GM18505 (cell line): ENCODE data around the gene ZNF583.

Experiments used
- ATAC-seq: cut with Tn5 transposase; IDR thresholded peaks from one replicate; pipeline ENCODE4 v1.9.1; 2021; ENCODE audit not compliant: unreplicated experiment
- POLR2A ChIP-seq: IDR thresholded peaks from 4 replicates; pipeline ENCODE4 v1.6.1; 2011; ENCODE audit warnings: borderline replicate concordance; ENCODE audit not compliant: insufficient read depth, insufficient read length; ENCODE audit errors: extremely low read depth

ZNF583 gene

DNA sequence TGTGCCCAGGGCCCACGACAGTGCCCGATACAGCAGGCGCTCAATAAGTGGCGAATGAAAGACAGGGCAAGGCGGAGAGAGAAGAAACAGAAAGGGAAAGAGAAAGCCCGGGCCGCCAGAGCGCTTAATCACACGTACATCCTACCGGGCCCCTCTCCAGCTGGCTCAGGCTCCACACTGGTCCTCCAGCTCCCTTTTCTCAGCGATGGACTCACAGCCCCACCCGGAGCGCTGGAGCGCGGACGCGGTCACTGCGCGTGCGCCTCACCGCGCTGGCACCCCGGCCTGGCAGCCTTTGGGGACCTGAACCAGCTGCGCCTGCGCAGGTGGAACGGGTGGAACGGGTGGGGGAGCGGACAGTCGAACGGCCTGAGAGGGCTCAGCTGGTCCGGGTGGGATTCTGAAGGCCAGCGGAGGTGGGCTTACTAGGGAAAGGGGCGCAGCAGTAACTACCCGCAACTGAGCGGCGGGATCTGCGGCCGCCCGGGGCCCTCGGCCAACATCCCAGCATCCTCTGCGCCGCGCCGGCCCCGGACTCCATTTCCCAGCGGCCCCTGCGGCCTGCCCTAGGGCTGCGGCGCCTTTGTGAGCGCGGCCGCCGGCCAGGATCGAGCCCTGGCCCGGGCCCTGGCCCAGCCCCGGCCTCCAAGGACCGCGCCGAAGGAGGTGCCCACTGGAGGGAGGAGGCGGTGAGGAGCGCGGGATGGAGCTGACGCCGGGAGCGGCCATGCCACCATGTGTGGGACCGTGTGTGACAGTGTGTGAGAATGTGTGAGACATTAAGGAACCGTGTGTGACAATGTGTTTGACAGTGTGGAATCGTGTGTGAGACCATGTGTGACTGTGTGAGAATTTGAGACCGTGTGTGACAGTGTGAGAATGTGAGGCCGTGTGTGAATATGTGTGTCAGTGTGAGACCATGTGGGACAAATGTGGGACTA is at the start of gene ZNF583:
Gene ZNF583 (plus strand): TSS at position 569 of the 941 bp plus-strand sequence. CDS start 2,783 bp downstream, outside the sequence.
- peak; percentile 53 for TF ChIP-seq POLR2A
- peak; percentile 75 for ATAC-seq

DNA sequence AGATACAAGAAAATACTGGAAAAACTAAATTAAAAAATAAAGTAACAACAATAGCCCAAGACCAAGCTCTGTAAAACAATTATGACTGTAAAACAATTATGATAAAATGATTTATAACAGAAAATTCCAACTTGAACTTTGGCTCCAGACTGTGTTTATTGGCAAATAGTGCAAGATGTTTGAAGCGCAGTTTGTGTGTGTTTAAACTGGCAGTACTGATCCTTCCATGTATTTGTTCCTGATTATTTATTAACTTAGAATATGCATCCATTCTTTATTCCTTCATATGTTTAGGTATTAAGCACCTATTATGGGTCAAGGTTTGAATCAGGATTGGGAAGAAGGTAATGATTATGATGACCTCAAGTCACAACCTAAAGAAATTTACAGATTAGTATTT is 48.6 kb upstream of the ZNF583 start:
- no peak for ATAC-seq
- no peak for TF ChIP-seq POLR2A

DNA sequence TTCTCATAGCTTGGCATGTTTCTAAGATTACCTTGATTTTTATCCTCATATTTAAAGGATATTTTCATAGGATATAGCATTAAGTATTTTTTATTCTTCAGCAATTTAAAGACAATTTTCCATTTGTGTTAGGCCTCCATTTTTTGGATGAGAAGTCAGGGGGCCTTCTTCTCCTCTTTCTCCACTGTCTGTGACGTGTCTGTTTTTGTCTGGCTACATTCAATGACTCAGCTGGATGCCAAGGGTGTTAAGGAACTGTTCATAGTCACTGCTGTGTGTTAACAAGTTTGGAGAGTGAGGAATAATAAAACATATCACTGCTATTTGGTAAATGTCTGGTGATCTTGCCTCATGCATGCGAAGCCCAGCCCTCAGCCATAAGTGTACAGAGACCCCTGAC is 47.2 kb upstream of the ZNF583 start:
- TF ChIP-seq POLR2A = no peak

GRCh38 chr19:56360841-56361240 is 43.3 kb upstream of the ZNF583 start:
- no peak for TF ChIP-seq POLR2A
- no peak for ATAC-seq

More for the DNA sequence above, 47.2 kb upstream of the ZNF583 start:
- no peak for ATAC-seq

- peak; percentile 45 for TF ChIP-seq POLR2A
- peak; percentile 77 for ATAC-seq
Measured at GRCh38 chr19:56367829-56368711, 36.1 kb upstream of the ZNF583 start.

- ATAC-seq = no peak
- TF ChIP-seq POLR2A = no peak
Measured at GRCh38 chr19:56369886-56370676, 34.1 kb upstream of the ZNF583 start.

GRCh38 chr19:56372281-56372680 is 31.9 kb upstream of the ZNF583 start:
- no peak for ATAC-seq
- no peak for TF ChIP-seq POLR2A

- no peak for ATAC-seq
- no peak for TF ChIP-seq POLR2A
Measured at GRCh38 chr19:56377105-56377924, 26.8 kb upstream of the ZNF583 start.

- ATAC-seq = no peak
- no peak for TF ChIP-seq POLR2A
Measured at GRCh38 chr19:56383826-56384605, 20.1 kb upstream of the ZNF583 start.

DNA sequence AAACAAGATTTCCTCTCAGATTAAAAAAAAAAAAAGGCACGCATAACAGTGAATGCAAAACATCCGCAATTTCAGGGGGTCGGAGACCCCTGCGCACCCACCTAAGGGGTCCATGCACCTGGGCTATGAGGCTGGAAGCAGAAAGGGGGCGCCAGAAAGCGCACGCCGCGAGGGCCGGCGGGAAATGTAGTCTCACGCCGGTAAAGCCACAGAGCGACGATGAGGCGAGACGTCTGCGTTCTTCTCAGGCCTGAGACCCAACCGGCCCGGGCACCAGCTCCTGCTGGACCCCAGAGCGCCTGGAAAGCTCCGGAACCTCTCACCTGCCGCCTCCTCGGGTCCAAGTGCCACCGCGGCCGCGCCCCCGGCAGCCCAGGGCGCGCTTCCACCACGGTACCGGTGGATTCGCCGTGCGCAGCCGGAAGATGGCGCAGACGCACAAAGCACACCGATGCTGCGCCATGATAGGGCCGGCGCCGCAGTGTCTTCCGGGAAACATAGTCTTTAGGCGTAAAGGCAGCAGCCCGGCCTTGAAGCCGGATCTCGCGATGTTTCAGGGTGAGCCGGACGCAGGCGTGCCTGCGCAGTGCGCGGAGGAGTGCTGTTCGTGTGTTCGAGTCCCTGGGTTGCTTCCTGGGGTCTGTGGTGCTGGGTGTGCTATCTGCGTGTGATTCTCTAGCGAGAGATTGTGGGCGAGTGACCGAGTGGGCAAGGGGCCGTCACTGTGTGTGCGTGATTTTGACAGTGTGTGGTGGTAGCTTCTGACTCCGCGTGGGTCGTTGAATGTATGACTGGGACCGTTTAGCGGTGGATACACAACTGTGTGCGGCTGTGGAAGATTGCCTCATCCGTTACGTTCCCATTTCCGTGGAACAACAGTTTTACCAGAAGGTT is 10.8 kb upstream of the ZNF583 start, which contains the start of gene ZNF582:
Gene ZNF582 (minus strand): TSS at position 416 of the 894 bp plus-strand sequence. CDS start 1,782 bp downstream, outside the sequence.
- ATAC-seq = peak; percentile 94

More for the DNA sequence above, 10.8 kb upstream of the ZNF583 start, which contains the start of gene ZNF582:
- peak; percentile 72 for TF ChIP-seq POLR2A
